DMS53 treated with DMSO at 0.1 percent for 48 hours (cell line): ENCODE results near the gene NKG7.

Experiments
- DNase-seq: peaks from one replicate; lab custom pipeline; 2025; ENCODE audit not compliant: unreplicated experiment; lab: John Stamatoyannopoulos, UW

Gene NKG7

DNA sequence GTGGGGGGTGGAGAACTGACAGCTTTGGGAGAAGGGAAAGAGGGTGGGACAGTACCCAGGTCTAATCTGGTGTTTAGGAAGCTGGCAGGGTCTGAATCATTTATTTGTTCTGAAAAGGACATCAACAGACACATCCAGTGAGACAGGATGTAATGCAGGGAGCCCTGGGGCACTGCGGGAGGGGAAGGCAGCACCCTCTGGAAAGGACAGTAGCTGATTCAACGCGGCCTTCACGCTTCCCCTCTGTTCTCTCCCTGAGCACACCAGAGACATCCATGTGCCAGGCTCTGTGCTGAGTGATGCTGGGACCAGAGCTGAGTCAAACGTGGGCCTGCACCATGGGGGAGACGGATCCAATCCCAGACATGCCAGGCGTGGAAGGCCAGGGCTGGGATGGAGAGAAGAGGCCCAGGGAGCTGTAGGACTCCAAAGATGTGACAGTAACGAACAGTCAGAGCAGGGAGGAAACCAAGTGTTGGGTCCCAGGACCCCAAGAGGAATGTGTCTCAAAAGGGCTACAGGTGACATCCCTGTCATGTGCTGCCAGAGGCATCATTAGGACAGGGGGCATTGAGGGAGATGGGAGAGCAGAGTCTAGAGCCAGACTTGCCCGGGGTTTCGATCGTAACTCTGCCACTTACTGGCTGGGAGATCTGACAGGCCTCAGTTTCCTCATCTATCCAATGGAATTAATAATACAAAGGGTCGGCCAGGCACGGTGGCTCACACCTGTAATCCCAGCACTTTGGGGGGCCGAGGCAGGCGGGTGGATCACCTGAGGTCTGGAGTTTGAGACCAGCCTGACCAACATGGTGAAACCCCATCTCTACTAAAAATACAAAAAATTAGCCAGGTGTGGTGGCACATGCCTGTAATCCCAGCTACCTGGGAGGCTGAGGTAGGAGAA lies 8.0 kb downstream of the NKG7 start:
- no peak for DNase-seq

DNA sequence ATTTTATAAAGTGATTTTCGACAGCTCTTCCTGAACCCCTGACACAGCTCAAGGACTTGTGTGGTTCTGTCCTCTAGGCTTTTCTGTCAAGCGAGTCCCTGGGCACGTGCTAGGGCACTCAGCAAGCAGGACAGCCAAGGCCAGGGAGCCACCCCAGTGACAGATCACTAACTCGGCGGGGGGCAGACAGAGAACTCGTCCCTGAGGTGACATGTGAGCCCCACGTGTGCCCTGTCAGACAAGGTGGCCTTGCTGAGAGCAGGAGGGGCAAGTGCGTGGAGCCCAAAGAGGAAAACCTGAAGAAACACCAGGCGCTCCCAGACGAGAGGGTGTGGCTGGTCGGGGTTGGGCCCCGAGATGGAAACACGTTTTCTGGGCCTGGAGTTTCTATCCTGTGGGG lies 11.2 kb downstream of the NKG7 start:
- no peak for DNase-seq

DNA sequence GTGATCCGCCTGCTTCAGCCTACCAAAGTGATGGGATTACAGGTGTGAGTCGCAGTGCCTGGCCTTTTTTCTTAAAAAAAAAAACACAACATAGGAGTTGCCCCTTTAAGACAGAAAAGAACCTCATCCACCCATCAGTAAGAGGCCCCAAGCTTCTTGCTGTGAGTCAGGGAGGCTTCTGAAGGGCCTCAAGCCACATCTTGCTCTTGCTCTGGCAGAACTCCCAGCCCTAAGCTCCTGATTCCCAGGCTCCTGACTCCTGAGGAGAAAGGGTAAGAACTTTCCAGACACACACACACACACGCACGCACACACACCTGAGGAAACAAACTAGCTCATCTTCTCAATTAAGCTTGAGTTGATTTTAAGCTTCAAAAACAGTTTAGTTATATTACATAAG lies 13.2 kb downstream of the NKG7 start:
- no peak for DNase-seq

DNA sequence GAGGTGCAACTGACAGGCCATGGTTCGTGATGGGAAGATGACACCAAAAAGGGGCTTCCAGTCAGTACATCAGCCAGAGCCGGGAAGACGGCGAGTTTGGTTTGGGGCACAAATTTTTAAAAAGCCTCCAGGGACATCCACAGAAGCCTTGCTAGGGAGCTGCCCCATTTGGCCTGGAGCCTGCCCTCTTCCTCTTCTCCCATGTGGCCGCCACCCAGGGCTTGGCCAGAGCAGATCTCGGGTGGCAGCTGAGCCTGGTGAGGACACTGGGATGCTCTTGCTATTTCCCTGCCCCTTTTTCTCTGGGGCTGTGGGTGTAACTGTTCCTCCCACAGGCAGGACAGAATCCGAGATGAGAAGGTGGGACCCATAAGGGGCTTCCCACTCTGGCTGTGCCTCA lies 14.5 kb downstream of the NKG7 start:
- no peak for DNase-seq

DNA sequence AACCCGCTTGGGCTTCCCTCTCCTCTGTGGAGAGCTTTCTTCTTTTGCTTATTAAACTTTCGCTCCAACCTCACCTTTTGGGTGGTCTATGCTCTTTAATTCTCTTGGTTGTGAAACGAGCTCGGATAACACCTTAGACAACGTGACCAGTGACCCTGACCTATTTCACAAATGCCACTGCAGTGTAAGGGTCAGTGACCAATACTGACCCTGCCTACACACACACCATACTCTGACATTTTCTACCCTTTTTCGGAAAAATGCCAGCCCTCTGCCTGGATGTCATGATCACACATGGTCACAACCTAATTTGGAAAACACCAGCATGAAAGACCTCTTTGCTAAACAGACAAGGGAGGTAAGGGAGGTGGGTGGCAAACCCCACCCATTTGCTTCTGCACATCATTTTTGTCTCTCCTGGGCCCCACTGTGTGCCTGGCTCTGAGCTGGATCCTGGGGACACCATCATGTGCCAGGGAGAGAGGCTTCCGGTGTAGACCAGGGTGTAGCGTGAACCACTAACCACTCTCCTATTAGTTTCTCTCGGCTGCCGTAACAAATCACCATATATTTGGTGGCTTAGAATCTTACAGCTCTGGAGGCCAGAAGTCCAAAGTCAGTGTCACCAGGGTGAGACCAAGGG lies 16.2 kb downstream of the NKG7 start:
- DNase-seq = no peak

DNA sequence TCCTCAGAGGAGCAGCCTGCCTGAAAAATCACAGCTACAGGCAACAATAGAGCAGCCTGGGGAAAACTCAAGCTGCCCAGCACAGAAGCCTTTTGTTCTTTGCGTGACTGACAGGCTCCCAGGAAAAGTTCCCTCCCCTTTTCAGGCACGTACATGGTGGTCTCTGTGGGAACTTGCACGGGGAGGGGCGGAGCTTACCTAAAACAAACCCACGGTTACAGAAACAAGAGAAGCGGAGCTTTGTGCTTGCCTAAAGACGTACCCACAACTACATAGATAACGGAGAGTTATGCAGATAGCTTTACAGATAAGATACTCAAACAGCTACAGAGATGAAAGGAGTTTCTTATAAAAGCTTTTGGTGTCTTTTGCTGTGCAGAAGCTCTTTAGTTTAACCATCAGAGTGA lies 17.7 kb downstream of the NKG7 start:
- DNase-seq = no peak

DNA sequence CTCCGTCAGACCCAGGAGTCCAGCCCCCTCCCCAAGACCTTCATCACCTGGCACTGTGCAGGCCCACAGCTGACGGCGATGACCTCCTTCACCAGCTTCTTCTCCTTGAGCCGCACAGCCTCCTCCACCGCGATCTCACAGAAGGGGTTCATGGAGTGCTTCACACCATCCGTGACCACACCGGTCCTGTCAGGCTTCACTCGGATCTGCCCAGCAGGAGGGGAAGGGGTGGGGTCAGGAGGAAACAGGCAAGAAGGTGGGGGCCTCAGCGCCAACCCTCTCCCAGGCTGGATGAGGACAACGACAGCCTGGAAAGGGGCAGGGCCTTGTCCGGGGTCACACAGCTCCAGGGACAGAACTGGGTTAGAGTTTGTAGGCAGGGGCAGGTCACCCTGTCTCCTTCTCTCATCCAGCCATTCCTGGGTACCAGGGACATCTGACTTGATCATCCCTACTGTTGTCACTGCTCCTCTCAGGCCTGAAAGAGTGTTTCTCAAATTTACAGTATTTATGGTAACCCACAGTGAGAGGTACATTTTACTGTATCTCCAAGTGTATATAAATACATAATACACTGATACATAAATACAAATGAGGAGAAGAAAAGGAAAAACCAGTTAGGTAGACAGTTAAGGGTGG lies 18.2 kb downstream of the NKG7 start:
- DNase-seq = no peak

DNA sequence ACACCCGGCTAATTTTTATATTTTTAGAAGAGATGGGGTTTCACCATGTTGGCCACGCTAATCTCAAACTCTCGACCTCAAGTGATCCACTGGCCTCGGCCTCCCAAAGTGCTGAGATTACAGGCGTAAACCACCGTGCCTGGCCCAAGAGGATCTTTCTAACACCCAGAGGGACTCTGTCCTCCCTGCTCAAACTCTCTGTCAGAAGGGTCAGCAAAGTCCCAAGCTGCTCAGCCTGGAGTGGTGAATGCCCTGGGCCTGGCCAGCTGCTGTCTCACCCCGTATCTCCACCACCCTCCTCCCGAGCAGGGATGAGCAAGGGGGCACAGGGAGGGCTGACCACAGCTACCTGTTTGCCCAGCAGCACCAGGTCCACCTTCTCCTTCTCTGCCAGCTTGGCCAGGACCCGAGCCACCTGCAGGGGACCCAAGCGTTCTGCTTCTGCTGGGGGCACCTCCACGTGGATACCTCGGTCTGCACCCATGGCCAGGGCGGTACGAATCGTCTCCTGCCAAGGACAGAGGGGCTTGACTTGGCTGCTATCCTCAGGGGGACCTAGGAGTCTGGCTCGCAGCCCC lies 19.6 kb downstream of the NKG7 start:
- no peak for DNase-seq

DNA sequence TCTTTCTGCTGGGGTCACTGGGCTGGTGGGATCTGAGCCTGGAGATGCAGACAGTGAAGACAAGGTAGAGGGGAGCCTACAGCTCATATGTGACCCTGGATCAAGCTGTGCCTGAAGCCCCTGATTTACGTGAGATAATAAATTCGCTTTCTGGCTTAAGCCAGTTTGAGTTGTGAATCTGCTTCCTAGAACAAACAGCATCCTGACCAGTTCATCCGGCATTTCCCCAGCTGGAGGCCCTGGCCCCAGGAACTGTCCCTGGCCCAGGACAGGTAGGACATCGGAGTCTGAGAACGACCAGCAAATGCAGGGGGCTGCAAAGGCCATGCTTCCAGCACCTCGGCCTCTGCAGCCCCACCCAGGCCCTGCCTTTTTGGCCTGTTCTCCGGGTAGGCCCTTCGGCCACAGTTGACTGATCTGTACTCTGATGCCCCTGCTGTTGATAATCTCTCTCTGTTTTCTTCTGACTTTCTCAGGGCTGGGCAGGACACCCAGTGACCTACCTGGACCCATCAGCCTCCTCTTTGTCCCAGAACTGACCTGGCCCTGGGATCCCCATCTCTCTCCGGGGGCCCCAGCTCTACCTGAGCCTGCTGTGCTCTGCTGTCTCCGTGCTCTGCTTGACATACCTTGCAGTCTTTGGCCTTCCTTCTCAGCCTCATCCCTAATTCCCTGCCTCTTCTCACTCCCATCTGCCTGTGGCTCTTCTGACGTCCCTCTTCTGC lies 21.0 kb downstream of the NKG7 start:
- DNase-seq = no peak

DNA sequence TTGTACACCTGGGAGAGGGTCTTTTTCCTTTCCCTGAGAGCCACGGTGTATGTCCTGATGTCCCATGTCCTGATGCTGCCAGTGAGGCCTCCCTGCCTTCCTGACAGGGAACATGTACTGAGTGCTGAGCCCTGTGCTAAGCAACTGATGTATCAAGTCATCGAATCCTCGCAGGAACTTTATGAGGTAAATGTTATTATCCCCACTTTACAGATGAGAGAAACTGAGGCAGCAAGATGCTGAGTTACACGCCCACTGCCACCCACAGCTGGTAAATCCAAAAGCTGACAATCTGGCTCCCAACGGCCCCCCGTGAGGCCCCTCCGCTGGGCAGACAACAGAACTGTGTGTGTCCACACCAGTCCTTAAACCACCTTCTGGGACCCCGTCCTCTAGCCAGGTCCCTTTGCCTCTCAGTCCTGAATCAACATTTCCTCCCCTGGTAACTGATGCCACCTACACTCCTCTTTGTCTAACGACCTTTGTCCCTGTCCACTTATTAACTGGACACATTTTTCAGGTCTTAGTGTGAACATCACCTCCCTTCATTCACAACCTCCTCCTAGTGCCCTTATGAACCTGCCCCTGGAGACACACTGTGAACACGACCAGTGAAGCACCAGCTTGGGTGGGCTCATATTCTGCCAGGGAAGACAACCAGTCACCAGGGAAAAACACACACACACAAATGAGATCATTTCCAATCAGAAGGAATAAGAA lies 25.1 kb downstream of the NKG7 start:
- no peak for DNase-seq

DNA sequence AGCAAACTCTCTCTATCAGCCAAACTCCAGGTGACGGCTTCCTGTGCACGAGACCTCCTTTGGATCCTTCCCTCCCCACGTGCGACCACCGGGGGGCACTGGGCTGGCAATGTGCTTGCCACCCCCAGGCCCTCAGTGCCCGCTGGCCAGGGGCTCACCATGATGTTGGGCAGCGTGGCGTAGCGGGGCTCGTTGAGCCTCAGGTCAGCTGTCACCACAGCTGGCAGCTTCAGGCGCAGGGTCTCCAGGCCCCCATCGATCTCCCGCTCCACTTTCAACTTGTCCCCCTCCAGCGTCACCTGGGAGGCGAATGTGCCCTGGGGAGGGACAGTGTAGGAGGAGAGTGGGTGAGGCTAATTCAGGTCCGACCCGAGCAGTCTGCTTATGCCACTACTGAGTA lies 25.7 kb downstream of the NKG7 start:
- no peak for DNase-seq

DNA sequence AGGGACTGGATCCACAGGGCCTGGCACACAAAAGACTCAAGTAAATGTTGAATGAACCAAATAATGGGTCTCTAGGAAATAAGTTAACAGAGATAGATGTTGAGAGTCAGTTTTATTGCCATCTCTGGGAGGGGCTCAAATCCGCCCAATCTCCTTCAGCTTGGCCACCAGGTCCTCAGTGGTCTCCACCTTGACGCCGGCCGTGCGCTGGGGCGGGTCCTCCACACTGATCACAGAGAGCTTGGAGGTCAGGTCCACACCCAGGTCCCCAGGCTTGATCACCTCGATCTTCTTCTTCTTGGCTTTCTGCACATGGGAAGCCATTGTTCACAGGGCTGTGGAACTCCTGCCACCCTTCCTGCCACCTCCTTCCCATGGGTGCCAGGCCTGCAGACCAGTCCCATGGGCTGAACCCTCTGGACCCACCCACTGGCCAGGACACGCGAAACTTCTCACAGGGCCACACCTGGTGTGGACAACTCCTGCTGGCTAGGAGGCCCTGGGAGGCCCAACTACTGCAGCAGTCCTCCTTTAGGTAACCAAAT lies 27.3 kb downstream of the NKG7 start:
- DNase-seq = no peak

DNA sequence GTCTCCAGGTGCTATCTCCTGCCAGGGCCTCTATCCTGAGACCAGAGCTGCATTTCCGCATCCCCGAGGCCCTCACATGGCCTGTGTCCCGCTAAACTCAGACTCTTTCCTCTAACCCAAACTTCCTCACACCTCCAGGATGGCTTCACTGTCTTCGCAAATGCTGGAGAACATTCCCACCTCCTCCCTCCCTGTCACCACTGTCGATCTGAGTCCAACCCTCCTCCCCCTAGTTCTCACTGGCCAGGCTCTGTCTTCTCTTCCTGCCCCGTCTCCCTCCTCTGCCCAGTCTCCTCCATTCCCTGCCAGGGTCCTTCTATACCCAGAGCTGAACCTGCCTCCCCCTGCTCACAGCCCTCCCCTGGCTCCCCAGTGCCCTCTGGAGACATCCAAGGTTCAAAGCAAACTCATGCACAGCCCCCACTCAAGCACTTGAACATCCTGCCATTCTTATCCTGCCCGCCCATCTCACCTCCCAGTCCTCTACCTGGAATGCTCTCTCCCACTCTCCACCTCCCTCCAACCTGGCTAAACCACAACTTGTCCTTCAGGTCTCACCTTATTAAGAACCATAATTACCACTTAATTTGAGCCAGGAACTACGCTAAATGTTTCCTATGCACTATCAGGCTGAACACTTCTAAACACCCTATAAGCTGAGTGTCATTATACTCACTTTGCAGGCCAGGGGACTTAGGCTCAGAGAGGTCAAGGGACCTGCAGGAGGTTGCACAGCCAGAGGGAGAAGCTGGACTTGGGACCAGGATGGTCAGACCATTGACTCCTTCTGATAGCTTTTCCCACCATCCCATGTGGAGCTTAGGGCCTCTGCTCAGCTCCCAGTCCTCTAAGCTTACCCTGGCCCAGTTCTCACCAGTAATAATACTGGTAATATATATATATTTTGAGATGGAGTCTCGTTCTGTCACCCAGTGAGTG lies 29.6 kb downstream of the NKG7 start:
- DNase-seq = no peak

DNA sequence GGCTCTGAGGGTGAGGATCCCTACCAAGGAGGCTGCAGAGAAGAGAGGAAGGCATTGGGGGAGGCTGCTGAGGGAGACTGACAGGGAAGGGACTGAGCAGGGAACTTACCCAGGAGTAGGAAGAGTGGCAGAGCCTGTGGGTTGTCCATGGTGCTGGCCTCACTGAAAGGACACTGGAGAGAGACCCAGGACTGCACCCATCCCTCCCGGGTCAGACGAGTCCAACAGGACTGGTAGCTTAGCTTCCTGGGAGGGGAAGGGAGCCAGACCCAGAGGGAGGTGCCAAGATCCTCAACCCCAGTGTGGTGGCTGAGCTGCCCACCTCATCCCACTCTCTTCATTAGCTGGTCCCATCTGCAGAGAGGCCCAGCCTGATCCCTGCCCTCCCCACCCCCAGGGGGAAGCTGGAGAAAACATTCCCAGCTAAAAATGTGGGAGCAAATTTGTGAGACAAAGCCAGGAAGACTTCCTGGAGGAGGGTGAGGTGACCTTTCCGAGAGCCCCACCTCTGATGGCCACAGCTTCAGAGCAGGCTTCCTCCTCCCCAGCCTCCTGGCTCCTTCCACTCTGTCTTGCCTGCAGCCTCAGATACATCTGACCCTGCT lies 30.4 kb downstream of the NKG7 start, which contains the start of gene VSIG10L:
Gene VSIG10L (minus strand): TSS at position 164 of the 605 bp plus-strand sequence. CDS start 15 bp downstream, at position 149.
- DNase-seq = no peak

DNA sequence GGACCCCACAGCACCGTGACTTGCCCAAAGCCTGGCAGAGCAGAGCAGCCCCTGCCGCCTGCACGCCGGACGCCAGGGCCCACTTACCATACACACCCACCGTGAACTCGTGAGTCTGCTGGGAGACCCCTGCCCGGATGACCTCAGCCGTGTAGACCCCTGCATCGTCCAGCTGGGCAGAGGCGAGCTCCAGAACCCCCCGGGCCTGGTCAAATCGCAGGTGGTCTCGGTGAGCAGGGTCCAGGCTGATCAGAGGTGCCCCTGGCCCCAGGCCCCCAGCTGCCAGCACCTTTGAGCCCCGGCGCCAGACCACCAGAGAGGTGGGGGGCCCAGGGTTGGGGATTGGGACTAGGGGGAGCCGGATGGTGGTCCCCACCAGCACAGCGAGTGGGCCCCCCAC lies 31.4 kb downstream of the NKG7 start:
- no peak for DNase-seq

DNA sequence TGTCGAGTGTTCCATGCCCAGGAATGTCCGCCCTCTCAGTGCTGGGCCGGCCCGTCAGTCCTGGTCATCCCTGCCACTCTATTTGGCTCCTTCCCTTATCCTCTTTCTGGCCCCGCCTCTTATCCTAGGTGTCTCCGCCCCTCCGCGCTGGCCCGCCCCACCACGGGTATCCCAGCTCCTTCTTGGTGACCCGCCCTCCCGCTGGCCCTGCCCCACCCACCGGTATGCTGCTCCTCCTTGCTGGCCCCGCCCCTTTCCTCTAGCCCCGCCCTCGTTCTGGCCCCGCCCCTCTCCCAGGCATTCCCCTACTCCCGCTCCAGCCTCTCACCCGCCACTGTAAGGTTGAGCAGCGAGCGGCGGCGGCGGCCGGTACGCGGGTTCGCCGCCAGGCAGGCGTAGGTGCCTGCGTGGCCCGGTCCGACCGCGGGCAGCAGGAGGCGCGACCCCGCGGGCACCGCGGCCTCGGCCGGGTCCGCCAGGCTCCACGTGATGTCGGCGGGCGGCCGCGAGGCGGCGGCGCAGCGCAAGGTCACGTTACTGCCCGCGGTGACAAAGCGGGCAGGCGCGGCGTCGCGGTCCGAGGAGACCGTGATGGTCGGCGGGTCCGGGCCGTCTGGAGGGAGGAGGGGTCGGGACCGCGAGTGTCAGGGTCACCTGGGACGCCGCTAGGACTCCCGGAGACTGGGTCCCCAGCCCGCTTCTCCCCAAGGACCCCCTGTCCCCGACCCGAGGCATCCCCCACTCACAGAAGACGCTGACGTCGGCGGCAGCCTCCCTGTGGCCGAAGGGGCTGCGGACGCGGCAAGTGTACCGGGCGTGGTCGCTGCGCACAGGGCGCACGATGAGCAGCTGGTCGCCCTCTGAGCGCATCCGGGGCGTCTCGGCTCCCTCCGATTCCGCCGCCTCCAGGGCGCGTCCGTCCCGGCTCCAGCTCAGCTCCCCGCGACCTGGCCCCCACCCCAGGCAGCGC lies 32.5 kb downstream of the NKG7 start:
- no peak for DNase-seq

DNA sequence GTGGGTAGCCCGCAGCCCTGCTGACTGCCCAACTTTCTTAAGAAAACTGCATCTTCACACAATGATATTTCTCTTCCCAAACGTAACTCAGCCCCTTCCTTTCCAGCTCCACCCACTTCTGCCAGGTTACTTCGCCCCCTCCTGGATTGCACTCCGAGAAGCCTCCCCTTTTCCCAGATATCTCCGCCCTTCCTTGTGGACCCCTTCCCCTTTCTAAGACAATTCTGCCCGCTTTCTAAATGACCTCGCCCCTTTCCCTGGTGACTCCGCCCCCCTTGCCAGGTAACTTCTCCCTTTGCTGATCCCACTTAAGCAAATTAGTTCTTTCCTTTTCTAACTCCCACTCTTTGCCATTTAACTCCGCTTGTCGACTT lies 33.2 kb downstream of the NKG7 start:
- DNase-seq = no peak
